ENCODE data around the gene CCDC92.

CCDC92 gene

DNA sequence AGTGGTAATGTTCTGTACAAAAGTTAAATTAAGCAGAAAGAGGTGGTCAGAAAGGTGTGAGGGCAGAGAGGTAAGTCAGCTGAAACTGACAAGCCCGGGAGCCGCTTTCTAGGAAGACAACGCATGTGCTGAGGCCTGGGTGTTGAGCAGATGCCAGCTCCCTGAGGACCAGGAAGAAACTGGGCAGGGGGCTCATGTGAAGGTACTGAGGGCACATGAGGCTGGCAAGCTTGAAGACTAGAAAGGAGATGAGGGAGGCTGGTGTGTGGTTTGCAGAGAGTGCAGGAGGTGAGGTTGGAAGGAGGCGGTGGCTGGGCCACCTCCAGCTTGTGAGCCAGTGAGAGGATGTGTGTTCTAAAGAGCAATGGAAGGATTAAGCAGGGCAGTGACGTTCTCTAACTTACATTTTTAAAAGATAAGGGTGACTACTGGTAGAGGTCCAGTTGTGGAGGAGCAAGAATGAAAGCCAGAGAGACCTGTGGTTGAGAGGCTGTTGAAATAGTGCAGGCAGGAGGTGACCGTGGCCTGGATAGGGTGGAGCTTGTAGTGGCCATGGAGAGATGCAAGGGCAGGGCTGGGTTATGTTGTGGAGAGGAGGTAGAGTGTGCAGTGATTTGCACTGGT lies 29.5 kb upstream of the CCDC92 start:
- TF ChIP-seq, protein P1, sequence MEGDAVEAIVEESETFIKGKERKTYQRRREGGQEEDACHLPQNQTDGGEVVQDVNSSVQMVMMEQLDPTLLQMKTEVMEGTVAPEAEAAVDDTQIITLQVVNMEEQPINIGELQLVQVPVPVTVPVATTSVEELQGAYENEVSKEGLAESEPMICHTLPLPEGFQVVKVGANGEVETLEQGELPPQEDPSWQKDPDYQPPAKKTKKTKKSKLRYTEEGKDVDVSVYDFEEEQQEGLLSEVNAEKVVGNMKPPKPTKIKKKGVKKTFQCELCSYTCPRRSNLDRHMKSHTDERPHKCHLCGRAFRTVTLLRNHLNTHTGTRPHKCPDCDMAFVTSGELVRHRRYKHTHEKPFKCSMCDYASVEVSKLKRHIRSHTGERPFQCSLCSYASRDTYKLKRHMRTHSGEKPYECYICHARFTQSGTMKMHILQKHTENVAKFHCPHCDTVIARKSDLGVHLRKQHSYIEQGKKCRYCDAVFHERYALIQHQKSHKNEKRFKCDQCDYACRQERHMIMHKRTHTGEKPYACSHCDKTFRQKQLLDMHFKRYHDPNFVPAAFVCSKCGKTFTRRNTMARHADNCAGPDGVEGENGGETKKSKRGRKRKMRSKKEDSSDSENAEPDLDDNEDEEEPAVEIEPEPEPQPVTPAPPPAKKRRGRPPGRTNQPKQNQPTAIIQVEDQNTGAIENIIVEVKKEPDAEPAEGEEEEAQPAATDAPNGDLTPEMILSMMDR (IDR thresholded peaks at IDR 0.05; ENCODE audit: insufficient read depth, low read depth, low read length, missing control alignments): no peak
- DNase-seq (ENCODE audit: low read depth): no peak
- H3K4me3 ChIP-seq (ENCODE audit: low read depth, low read length): no peak overlapping the region

DNA sequence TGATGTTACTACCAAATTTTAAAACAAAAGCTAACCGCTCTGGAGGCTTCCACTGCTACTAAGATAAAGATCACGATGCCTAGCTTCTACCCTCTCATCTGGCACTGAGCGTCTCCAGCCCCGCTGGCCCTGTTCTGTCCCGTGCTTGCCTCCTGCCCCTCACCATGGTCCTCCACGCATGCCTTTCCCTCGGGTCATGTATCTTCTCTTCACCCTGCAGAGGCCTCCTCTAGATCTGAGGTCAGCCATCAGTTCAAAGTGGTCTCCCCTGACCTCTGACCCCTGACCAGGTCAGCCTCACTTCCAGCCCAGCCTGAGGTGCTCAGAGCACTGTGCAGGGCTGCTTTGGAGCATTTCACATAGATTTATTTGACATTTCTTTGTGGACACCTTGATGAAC lies 28.7 kb upstream of the CCDC92 start:
- no peak for DNase-seq (ENCODE audit: low read depth)
- H3K4me3 ChIP-seq (ENCODE audit: low read depth, low read length): no peak overlapping the region
- TF ChIP-seq, protein P1 (IDR thresholded peaks at IDR 0.05; ENCODE audit: insufficient read depth, low read depth, low read length, missing control alignments): no peak

DNA sequence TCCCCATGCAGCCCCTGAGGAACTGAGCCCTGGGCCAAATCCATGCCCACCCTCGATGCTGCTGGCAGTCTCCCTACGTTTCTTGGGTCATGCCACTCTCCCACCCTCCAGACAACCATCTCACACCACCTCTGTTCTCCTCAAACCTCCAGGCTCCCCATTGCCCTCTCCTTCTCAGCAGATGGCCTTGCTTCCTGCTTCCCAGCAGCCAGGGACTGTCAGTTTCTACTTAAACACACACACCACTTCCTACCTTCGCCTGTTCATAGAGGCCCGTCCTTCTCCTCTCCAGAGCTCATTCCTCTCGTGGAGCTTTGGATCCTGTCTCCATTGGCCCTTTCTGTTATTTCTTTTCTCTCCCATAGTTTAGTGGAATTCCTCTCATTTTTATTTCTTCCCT lies 27.5 kb upstream of the CCDC92 start:
- TF ChIP-seq, protein P1 (IDR thresholded peaks at IDR 0.05; ENCODE audit: insufficient read depth, low read depth, low read length, missing control alignments): no peak
- DNase-seq (ENCODE audit: low read depth): no peak
- H3K4me3 ChIP-seq (ENCODE audit: low read depth, low read length): no peak overlapping the region

DNA sequence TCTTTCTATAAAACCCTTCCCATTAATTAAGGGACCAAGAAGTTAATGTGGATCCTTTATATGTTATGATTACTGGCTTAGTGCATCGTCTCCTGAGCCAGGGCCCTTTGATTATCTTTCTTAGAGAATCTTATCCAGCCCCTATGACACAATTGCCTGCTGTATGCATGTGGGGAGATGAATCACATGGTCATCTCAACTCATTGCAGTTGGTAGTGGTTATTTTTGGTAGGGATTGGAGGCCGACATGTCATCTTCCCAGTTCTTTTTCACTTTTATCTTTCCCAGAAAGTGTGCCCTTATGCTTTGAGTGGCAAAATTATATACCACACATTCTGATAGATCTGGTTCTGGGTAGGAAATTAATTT lies 26.3 kb upstream of the CCDC92 start:
- no peak for DNase-seq (ENCODE audit: low read depth)
- TF ChIP-seq, protein P1 (IDR thresholded peaks at IDR 0.05; ENCODE audit: insufficient read depth, low read depth, low read length, missing control alignments): no peak
- H3K4me3 ChIP-seq (ENCODE audit: low read depth, low read length): no peak overlapping the region

DNA sequence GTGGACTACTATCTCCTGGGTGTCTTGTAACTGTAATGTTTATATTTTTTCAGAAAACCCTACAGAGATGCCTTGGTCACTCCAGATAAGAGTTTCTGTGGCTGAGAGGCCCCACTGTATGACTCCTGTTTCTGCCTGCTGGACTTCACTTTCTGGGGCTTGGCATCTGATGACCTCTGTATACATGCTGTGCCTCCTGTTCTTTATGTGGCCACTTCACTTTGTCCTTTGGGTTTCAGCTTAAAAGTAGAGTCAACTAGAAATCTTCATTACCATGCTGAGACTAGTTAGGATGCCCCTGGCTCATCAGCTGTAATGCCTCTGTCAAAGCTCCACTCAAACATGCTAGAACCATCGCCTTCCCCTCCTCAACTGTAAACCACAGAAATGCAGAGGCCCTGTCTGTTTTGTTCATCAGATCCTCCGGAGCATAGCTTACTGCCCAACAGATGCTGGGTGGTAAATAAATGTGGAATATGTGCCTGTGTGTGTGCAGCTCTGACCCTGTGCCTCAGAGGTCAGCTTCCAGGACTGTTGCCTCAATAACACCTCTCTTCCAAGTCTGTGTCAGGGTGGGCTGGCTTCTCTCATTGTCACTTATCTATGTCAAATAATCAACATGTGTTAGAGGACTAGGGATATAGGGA lies 25.8 kb upstream of the CCDC92 start:
- TF ChIP-seq, protein P1 (IDR thresholded peaks at IDR 0.05; ENCODE audit: insufficient read depth, low read depth, low read length, missing control alignments): no peak
- no peak for DNase-seq (ENCODE audit: low read depth)
- H3K4me3 ChIP-seq (ENCODE audit: low read depth, low read length): no peak overlapping the region

DNA sequence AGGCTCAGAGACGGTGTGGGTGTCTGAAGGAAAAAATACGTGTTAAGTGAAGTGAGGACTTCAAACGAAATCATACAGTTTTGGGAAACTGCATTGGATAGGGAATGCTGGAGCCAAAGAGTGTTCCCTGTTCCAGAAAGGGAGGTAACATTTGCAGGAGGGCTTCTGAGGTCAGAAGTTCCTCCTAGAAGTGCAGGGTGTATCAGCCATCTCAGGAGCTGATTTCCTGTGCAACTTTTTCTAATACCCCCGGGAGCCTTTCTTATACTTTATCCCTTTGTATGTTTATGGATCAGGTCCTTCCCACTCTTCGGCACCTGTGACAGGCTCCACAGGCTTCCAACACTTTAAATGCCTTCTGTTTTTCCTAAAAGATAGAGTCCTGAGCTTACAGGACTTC lies 25.3 kb upstream of the CCDC92 start:
- H3K4me3 ChIP-seq (ENCODE audit: low read depth, low read length): no peak overlapping the region
- DNase-seq (ENCODE audit: low read depth): no peak
- TF ChIP-seq, protein P1 (IDR thresholded peaks at IDR 0.05; ENCODE audit: insufficient read depth, low read depth, low read length, missing control alignments): no peak

Data from GM12865 (cell line).